Spinal cord (tissue), 10 donors: ENCODE results near the gene ONECUT3. TPM values are rescaled to one million over a fixed set of nuclear protein-coding genes. Genes with fewer than 3 reads are reported as not detected.
"Not testable (repeated sequence)": the region's sequence is repeated elsewhere in the genome, so short reads cannot be mapped to it uniquely, and the experiment has no call there.

ENCODE experiments used
- DNase-seq, 6 donors: peaks; one replicate each; pipeline versions ENCODE4 v3.0.0 to v3.0.0-alpha.2; 2013 to 2015; ENCODE audit warnings: low spot score in 6 of 6, low read depth in 4 of 6
- H3K27ac ChIP-seq: one replicate; pipeline ENCODE4 v1.5.1; 2013; ENCODE audit warnings: low read depth, low read length, control low read depth
- H3K27me3 ChIP-seq: one replicate; pipeline ENCODE4 v1.6.1; 2013; ENCODE audit warnings: low read length; ENCODE audit not compliant: control insufficient read depth, insufficient read depth
- H3K36me3 ChIP-seq: one replicate; pipeline ENCODE4 v1.6.1; 2013; ENCODE audit warnings: low read length; ENCODE audit not compliant: control insufficient read depth, insufficient read depth
- H3K4me1 ChIP-seq: one replicate; pipeline ENCODE4 v1.6.1; 2013; ENCODE audit warnings: low read length; ENCODE audit not compliant: control insufficient read depth, insufficient read depth
- H3K4me3 ChIP-seq: one replicate; pipeline ENCODE4 v1.5.1; 2013; ENCODE audit warnings: low read depth, low read length, control low read depth
- H3K9me3 ChIP-seq: one replicate; pipeline ENCODE4 v1.6.1; 2013; ENCODE audit warnings: low read length; ENCODE audit not compliant: control insufficient read depth, insufficient read depth
- WGBS: methylation state at CpG from one replicate; pipeline ENCODE4 v1.1.5; 2013; ENCODE audit warnings: missing lambda C conversion rate; ENCODE audit not compliant: insufficient coverage; 5-methylcytosine and 5-hydroxymethylcytosine counted together
- polyA plus RNA-seq, 2 donors: library from polyadenylated mRNA; unstranded; fragments of 120-200 nt; gene quantifications; one replicate each; pipeline ENCODE4 v1.2.1, GENCODE V29; 2013; ENCODE audit not compliant: insufficient read length in 2 of 2
- total RNA-seq, 2 donors: library from RNA; depleted of rRNA in 1 of 2; stranded (reverse); fragments of 120-200 nt in 1 of 2; fragments of >200 nt in 1 of 2; gene quantifications; one replicate each; pipeline versions ENCODE4 v1.2.3 to v1.2.4, GENCODE V29; 2013 to 2014
- donor health status: healthy.

Gene ONECUT3
- total and polyA plus RNA-seq, 4 donors, result 0.06 to 0.66 (median 0.62) TPM; not detected in 1

DNA sequence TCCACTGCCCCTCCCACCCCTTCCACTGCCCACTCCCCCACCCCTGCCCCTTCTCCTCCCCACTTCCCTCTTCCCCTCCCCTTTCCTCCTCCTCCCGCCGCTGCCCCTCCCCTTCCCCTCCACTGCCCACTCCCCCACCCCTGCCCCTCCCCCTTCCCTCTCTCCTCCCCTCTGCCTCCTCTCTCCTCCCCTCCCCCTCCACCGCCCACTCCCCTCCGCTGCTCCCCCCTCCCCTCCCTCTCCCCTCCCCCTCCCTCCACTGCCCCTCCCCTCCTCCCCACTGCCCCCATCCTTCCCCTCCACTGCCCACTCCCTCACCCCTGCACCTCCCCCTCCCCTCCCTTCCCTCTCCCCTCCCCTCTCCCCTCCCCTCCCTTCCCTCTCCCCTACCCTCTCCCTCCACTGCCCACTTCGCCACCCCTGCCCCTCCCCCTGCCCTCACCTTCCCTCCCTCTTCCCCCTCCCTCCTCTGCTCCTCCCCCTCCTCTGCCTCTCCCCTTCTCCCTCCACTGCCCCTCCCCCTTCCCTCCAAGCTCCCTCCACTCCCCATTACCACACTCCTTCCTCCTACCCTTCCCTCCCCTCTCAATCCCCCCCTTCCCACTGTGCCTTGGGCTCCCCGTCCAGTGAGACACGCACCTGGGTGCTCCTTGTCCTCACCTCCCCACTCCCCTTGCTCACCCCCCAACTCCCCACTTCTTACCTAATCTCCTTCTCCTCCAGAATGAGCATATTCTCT, 36.9 kb downstream of the ONECUT3 start:
- peaks cover 22% of the 10 kb centered on the region for H3K27me3 ChIP-seq
- no peak for DNase-seq
- WGBS, result 21% methylated on average over 2 of the region's 7 CpGs
- H3K4me1 ChIP-seq, result peaks cover 9% of the 10 kb centered on the region
- H3K27ac ChIP-seq, result no peak overlapping the region
- H3K9me3 ChIP-seq, result no peaks in the 10 kb centered on the region
- no peak overlapping the region for H3K4me3 ChIP-seq
- H3K36me3 ChIP-seq, result no peaks in the 10 kb centered on the region

DNA sequence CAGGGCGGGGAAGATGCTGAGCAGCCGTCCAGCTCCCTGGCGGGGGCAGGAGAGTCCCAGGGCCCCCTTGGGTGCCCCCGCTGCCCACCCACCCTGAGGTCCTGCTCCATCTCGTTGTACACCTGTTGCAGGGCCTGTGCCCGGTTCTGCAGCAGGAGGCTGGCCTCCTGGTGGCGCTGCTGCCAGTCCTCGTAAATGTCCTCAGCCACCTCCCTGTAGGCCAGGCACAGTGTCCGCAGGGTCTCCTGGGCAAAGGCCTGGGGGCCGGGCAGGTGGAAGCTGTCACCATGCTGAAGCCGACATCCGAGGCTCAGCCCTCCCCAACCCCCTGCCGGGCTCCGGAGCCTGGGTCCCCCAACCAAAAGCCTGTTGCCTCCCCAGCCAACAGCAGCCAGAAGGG, 38.6 kb downstream of the ONECUT3 start:
- 76% methylated on average over 14 of the region's 14 CpGs for WGBS
- DNase-seq, result no peak
- H3K9me3 ChIP-seq, result no peaks in the 10 kb centered on the region

DNA sequence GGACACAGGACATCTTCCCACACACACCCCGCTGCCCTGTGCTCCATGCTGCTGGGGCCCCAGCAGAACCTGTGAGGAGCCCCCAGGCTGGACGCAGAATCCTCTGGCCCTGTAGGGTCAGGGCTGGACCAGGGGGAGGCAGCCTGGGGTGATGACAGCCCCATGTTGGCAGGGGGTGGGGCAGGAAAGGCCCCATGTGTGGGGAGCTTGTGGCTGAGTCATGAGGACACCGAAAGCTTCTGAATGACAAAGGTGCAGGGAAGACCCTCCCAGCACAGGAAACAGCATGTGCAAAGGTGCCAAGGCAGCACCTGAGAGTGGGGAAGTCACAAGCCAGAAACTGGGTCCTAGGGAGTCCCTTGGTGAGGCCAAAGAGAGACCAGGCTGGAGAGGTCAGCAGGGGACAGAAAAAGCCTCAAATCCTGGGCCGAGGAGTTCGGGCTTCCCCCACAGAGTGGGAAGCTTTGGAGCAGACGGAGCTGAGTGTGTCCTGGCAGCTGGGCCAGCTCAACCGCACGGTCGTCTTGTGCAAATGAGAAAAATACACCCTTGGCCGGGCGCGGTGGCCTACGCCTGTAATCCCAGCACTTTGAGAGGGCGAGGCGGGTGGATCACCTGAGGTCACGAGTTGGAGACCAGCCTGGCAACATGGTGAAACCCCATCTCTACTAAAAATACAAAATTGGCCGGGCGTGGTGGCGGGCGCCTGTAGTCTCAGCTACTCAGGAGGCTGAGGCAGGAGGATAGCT, 41.3 kb downstream of the ONECUT3 start:
- no peak overlapping the region for H3K4me3 ChIP-seq
- peaks cover 10% of the 10 kb centered on the region for H3K4me1 ChIP-seq
- 71% methylated on average over 15 of the region's 20 CpGs for WGBS
- no peak for DNase-seq
- no peaks in the 10 kb centered on the region for H3K9me3 ChIP-seq
- H3K27ac ChIP-seq, result no peak overlapping the region
- H3K27me3 ChIP-seq, result peaks cover 7% of the 10 kb centered on the region
- H3K36me3 ChIP-seq, result no peaks in the 10 kb centered on the region

More for the DNA sequence above, 38.6 kb downstream of the ONECUT3 start:
- peaks cover 19% of the 10 kb centered on the region for H3K4me1 ChIP-seq
- no peak overlapping the region for H3K27ac ChIP-seq
- H3K36me3 ChIP-seq, result no peaks in the 10 kb centered on the region
- peaks cover 24% of the 10 kb centered on the region for H3K27me3 ChIP-seq
- H3K4me3 ChIP-seq, result no peak overlapping the region

DNA sequence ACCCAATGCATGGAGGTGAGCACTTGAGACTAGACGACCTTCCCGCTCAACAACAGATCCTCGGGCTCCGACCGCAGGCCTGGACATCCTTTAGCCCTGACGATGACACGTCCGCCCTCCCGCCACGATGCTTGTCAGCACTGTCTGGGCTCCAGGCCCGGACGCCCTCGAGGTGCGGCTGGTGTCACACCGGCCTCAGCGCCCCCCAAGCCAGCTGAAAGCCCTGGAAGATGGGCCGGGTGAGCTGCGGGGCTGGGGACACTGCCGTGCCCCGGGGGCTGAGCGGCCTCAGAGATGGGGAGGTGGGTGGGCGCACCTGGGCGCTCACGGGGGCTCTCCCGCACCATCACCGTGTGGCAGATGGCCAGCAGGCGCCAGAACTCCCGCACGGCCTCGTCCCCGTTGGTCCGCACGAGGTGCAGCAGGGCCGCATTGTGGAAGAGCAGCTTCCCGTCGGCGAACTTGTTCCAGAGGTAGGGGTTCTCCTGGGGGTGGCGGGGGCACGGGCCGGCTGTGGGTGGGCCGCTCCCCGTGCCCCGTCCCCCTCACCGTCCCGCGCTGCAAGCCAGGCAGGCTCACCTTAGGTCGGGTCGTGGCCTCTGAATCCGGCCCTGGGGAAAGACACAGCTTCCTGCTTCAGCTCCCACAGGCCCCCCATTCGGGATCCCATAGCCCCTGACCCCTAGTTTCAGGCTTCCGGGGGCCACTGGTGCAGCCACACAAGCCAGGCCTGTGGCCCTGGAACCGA, 43.3 kb downstream of the ONECUT3 start:
- H3K27me3 ChIP-seq, result peaks cover 5% of the 10 kb centered on the region
- no peak for DNase-seq
- H3K4me3 ChIP-seq, result no peak overlapping the region
- WGBS, result 73% methylated on average over 52 of the region's 52 CpGs
- no peaks in the 10 kb centered on the region for H3K9me3 ChIP-seq
- H3K36me3 ChIP-seq, result no peaks in the 10 kb centered on the region
- no peak overlapping the region for H3K27ac ChIP-seq
- peaks cover 9% of the 10 kb centered on the region for H3K4me1 ChIP-seq

DNA sequence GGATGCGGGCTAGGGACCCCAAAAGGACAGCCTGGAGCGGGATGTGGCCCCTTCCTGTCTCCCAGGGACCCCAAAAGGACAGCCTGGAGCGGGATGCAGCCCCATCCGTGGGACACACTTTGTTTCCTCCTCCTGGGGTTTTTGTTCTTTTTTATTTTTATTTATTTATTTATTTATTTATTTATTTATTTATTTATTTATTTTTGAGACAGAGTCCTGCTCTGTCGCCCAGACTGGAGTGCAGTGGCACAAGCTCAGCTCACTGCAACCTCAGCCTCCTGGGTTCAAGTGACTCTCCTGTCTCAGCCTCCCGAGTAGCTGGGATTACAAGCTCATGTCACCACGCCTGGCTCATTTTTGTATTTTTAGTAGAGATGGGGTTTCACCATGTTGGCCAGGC, 44.0 kb downstream of the ONECUT3 start:
- WGBS, result 100% methylated on average over 1 of the region's 7 CpGs
- H3K27ac ChIP-seq, H3K36me3 ChIP-seq, DNase-seq, H3K27me3 ChIP-seq, H3K4me3 ChIP-seq, H3K4me1 ChIP-seq, H3K9me3 ChIP-seq: not testable (repeated sequence)

DNA sequence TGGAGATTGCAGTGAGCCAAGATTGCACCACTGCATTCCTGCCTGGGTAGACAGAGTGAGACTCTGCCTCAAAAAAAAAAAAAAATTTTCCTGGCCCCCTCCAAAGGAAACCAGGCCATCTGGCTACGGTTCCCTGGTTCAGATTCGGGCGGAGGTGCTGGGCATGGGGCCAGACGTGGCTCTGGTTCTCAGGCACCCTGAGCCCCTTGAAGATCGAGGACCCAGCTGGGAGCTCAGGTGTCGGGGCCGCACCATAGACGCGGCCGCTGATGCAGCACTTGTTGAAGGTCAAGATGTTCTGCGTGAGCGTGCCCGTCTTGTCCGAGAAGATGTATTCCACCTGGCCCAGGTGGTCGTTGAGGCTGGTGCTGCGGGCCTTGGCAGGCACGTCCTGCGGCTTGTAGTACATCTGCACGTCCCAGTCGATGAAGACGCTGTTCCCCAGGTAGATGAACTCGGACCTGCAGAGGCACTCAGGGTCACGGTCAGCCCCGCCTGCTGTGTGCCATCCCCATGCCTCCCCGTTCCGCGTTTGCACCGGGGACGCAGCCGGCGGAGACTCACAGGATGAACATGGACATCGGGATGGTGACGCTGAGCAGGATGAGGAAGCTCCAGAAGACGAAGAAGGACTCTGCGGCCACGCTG, 46.5 kb downstream of the ONECUT3 start:
- no peaks in the 10 kb centered on the region for H3K36me3 ChIP-seq
- peaks cover 5% of the 10 kb centered on the region for H3K27me3 ChIP-seq
- WGBS, result 81% methylated on average over 36 of the region's 36 CpGs
- DNase-seq, result no peak
- H3K4me3 ChIP-seq, result no peak overlapping the region
- no peaks in the 10 kb centered on the region for H3K9me3 ChIP-seq
- H3K4me1 ChIP-seq, result peaks cover 9% of the 10 kb centered on the region
- H3K27ac ChIP-seq, result no peak overlapping the region

DNA sequence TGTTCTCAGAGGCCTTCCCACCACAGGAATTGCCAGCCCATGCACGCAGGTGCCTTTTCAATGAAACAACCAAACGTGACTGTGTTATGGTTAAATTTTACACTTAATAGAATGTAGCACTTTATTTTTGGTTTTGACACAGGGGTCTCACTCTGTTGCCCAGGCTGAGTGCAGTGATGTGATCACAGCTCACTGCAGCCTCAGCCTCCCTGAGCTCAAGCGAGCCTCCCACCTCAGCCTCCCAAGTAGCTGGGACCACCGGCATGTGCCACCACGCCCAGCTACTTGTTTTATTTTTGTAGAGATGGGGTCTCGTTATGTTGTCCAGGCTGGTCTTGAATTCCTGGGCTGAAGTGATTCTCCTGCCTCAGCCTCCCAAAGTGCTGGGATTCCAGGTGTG, 51.6 kb downstream of the ONECUT3 start:
- no peak for DNase-seq
- WGBS, result no CpG with 5 or more reads among the region's 6 CpGs
- no peaks in the 10 kb centered on the region for H3K36me3 ChIP-seq
- H3K27me3 ChIP-seq, result no peaks in the 10 kb centered on the region
- H3K4me1 ChIP-seq, result no peaks in the 10 kb centered on the region
- no peak overlapping the region for H3K27ac ChIP-seq
- H3K4me3 ChIP-seq, result no peak overlapping the region
- H3K9me3 ChIP-seq, result no peaks in the 10 kb centered on the region

DNA sequence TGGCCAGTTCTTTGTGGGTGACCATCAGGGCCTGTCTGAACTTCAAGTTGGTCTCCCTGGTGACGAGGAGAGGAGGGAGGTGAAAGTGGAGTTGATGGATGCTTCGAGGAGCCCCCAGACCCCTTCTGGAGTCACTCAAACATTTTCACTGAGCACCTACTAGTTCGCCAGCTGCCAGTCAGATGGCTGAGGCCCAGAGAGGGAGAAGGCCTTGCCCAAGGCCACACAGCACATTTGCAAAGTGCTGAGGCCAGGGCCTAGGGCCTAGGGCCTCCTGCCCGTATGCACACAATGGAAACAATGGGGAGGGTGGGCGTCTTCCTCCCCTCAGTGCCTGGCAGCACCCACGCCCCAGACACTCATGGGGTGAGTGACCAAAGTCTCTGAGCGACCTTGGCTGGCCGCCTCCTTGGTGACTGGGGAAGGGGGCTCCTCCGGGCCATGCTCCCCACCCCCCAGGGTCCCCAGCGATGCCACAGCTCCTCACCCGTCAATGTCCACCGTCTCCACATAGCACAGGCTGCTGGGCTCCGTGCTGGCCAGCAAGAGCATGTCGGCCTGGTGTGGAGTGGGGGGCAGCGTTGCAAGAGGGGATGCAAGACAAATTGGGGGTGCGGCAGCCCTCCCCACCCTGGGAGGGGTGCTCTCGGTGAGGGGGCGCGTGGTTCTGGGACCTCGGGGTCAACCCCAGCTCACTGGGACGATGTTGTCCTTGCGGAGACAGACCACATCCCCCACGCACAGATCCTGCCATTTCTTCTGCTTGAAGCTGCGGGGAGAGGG, 52.3 kb downstream of the ONECUT3 start:
- DNase-seq, result no peak
- Histone ChIP-seq H3K9me3 (no peaks in the 10 kb centered on the region), H3K36me3 (no peaks in the 10 kb centered on the region), H3K4me3 (no peak overlapping the region), H3K4me1 (no peaks in the 10 kb centered on the region), H3K27ac (no peak overlapping the region), H3K27me3 (no peaks in the 10 kb centered on the region)
- 78% methylated on average over 7 of the region's 24 CpGs for WGBS
